ENCODE results near the gene ZIC5. TPM values are rescaled to one million over a fixed set of nuclear protein-coding genes. Genes with fewer than 3 reads are reported as not detected.
A peak's percentile ranks its signal among the peaks of the same experiment; 100 is the strongest.

The ZIC5 gene
- total and polyA plus RNA-seq, 2 of the 13 experiments (the other 11 are each of a cell fraction or from before 2014, with no cell fraction given), result 0.02 to 0.07 TPM

DNA sequence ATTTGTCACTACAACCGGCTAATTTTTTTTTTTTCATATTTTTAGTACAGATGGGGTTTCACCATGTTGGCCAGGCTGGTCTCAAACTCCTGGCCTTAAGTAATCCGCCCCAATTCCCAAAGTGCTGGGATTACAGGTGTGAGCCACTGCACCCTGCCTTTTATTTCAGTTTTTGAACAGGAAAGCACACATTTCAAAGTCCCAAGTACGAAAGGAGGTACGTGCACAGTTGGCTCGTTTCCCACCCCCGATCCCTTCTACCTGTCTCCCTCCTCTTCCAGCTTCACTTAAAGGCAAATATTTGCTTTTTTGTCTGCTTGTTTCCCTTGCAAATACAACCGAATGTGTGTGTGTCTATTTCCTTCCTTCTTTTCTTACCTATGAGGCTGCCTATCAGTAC is 30.5 kb downstream of the ZIC5 start (continued):
- TF ChIP-seq, protein P1, sequence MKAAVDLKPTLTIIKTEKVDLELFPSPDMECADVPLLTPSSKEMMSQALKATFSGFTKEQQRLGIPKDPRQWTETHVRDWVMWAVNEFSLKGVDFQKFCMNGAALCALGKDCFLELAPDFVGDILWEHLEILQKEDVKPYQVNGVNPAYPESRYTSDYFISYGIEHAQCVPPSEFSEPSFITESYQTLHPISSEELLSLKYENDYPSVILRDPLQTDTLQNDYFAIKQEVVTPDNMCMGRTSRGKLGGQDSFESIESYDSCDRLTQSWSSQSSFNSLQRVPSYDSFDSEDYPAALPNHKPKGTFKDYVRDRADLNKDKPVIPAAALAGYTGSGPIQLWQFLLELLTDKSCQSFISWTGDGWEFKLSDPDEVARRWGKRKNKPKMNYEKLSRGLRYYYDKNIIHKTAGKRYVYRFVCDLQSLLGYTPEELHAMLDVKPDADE (CRISPR knock-in tag; IDR thresholded peaks at IDR 0.05), result no peak
- TF ChIP-seq ZNF207 (IDR thresholded peaks at IDR 0.05; ENCODE audit: borderline replicate concordance), result no peak
- TF ChIP-seq HOMEZ (CRISPR knock-in tag; IDR thresholded peaks at IDR 0.05; ENCODE audit: low read depth), result peak; percentile 82
- no peak for TF ChIP-seq ZBTB42 (CRISPR knock-in tag; IDR thresholded peaks at IDR 0.05)
- no peak for TF ChIP-seq CERS6 (CRISPR knock-in tag; IDR thresholded peaks at IDR 0.05)
- TF ChIP-seq ZNF891 (CRISPR knock-in tag; IDR thresholded peaks at IDR 0.05), result no peak
- no peak for TF ChIP-seq PAWR (CRISPR knock-in tag; IDR thresholded peaks at IDR 0.05; ENCODE audit: borderline replicate concordance)
- TF ChIP-seq ZNF362 (CRISPR knock-in tag; IDR thresholded peaks at IDR 0.05; ENCODE audit: borderline replicate concordance), result no peak; the same call in 1 of the 2 replicates
- TF ChIP-seq NR1H2 (CRISPR knock-in tag; IDR thresholded peaks at IDR 0.05; ENCODE audit: borderline replicate concordance, low read depth), result no peak
- TF ChIP-seq, protein P2, sequence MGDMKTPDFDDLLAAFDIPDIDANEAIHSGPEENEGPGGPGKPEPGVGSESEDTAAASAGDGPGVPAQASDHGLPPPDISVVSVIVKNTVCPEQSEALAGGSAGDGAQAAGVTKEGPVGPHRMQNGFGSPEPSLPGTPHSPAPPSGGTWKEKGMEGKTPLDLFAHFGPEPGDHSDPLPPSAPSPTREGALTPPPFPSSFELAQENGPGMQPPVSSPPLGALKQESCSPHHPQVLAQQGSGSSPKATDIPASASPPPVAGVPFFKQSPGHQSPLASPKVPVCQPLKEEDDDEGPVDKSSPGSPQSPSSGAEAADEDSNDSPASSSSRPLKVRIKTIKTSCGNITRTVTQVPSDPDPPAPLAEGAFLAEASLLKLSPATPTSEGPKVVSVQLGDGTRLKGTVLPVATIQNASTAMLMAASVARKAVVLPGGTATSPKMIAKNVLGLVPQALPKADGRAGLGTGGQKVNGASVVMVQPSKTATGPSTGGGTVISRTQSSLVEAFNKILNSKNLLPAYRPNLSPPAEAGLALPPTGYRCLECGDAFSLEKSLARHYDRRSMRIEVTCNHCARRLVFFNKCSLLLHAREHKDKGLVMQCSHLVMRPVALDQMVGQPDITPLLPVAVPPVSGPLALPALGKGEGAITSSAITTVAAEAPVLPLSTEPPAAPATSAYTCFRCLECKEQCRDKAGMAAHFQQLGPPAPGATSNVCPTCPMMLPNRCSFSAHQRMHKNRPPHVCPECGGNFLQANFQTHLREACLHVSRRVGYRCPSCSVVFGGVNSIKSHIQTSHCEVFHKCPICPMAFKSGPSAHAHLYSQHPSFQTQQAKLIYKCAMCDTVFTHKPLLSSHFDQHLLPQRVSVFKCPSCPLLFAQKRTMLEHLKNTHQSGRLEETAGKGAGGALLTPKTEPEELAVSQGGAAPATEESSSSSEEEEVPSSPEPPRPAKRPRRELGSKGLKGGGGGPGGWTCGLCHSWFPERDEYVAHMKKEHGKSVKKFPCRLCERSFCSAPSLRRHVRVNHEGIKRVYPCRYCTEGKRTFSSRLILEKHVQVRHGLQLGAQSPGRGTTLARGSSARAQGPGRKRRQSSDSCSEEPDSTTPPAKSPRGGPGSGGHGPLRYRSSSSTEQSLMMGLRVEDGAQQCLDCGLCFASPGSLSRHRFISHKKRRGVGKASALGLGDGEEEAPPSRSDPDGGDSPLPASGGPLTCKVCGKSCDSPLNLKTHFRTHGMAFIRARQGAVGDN (CRISPR knock-in tag; IDR thresholded peaks at IDR 0.05), result no peak
- 0 out of 2 replicates have a peak, but pooled peaks have one; percentile 42 for TF ChIP-seq ZNF644 (CRISPR knock-in tag; IDR thresholded peaks at IDR 0.05; ENCODE audit: low read depth)
- TF ChIP-seq SRSF4 (IDR thresholded peaks at IDR 0.05; ENCODE audit: low read depth, low read length, poor library complexity, severe bottlenecking), result no peak
- TF ChIP-seq ZNF430 (CRISPR knock-in tag; IDR thresholded peaks at IDR 0.05), result peak; percentile 27; the same call in 1 of the 2 replicates
- no peak for TF ChIP-seq CAMTA2 (CRISPR knock-in tag; IDR thresholded peaks at IDR 0.05; ENCODE audit: borderline replicate concordance)
- no peak for TF ChIP-seq ZNF260 (CRISPR knock-in tag; IDR thresholded peaks at IDR 0.05; ENCODE audit: borderline replicate concordance, low read depth)
- no peak for TF ChIP-seq ZNF143 (CRISPR knock-in tag; IDR thresholded peaks at IDR 0.05)
- TF ChIP-seq JUN (CRISPR knock-in tag; IDR thresholded peaks at IDR 0.05), result no peak
- no peak for TF ChIP-seq FOXP1 (IDR thresholded peaks at IDR 0.05)
- TF ChIP-seq FOXP1 (CRISPR knock-in tag; IDR thresholded peaks at IDR 0.05), result peak; percentile 83
- peak; percentile 43; the same call in 1 of the 2 replicates for TF ChIP-seq MYPOP (CRISPR knock-in tag; IDR thresholded peaks at IDR 0.05)
- TF ChIP-seq ZNF816 (CRISPR knock-in tag; IDR thresholded peaks at IDR 0.05; ENCODE audit: borderline replicate concordance), result peak; percentile 57; the same call in 1 of the 2 replicates
